WTC11 (cell line): ENCODE data around the gene SLC1A3. TPM values are rescaled to one million over a fixed set of nuclear protein-coding genes. Genes with fewer than 3 reads are reported as not detected.

Experiments
- ATAC-seq: fragments of 200-7000 bp; cut with Tn5 transposase; 2 replicates; pipeline ENCODE4 v1.10.0; 2021; ENCODE audit warnings: mild to moderate bottlenecking, moderate library complexity
- CTCF ChIA-PET: fragments of 300-600 bp; sonication (Branson Sonifier 250); formaldehyde crosslinking; loops from one replicate; lab custom pipeline; 2021; ENCODE audit warnings: antibody characterized with exemption; lab: Charles Lee
- POLR2A ChIA-PET: fragments of 350-600 bp; sonication (Branson Sonifier 250); formaldehyde crosslinking; loops from one replicate; lab custom pipeline; 2021; ENCODE audit warnings: antibody characterized with exemption; lab: Charles Lee
- DNase-seq: peaks from one replicate; pipeline ENCODE4 v3.0.0; 2021; ENCODE audit warnings: low spot score
- H3K27ac Mint-ChIP-seq: 2 replicates; pipeline ENCODE4 v1.8.0; 2021; ENCODE audit warnings: mixed read lengths
- H3K27me3 Mint-ChIP-seq: 2 replicates; pipeline ENCODE4 v1.8.0; 2021; ENCODE audit warnings: low read depth, mild to moderate bottlenecking, moderate library complexity, mixed read lengths
- H3K36me3 Mint-ChIP-seq: 2 replicates; pipeline ENCODE4 v1.8.0; 2021; ENCODE audit warnings: mixed read lengths
- H3K4me1 Mint-ChIP-seq: 2 replicates; pipeline ENCODE4 v1.8.0; 2022; ENCODE audit warnings: mixed read lengths
- H3K4me3 Mint-ChIP-seq: 2 replicates; pipeline ENCODE4 v1.8.0; 2021; ENCODE audit warnings: mild to moderate bottlenecking, moderate library complexity, mixed read lengths
- H3K9me3 Mint-ChIP-seq: 2 replicates; pipeline ENCODE4 v1.8.0; 2021; ENCODE audit warnings: mixed read lengths
- AR ChIP-seq: fragments of 250-450 bp; sonication (Bioruptor Pico); IDR thresholded peaks from 2 replicates; pipeline ENCODE4 v1.9.0; 2021; ENCODE audit warnings: mild to moderate bottlenecking
- ATF6 ChIP-seq: sonication (generic); formaldehyde crosslinking; IDR thresholded peaks from 2 replicates; pipeline ENCODE4 v1.8.1; 2023; ENCODE audit warnings: mild to moderate bottlenecking, missing genetic modification reagents
- E2F5 ChIP-seq: sonication (generic); formaldehyde crosslinking; IDR thresholded peaks from 2 replicates; pipeline ENCODE4 v1.8.1; 2022; ENCODE audit warnings: mild to moderate bottlenecking, moderate library complexity, missing genetic modification reagents
- FOXP4 ChIP-seq: sonication (generic); formaldehyde crosslinking; IDR thresholded peaks from 2 replicates; pipeline ENCODE4 v1.8.0; 2022; ENCODE audit warnings: mild to moderate bottlenecking, missing genetic modification reagents
- HMGXB4 ChIP-seq: sonication (generic); formaldehyde crosslinking; IDR thresholded peaks from 2 replicates; pipeline ENCODE4 v1.8.1; 2023; ENCODE audit warnings: mild to moderate bottlenecking, moderate library complexity, missing genetic modification reagents
- IRF2 ChIP-seq: sonication (generic); formaldehyde crosslinking; IDR thresholded peaks from 2 replicates; pipeline ENCODE4 v1.8.0; 2022; ENCODE audit warnings: low read depth, missing genetic modification reagents, borderline replicate concordance
- MAX ChIP-seq: sonication (generic); formaldehyde crosslinking; IDR thresholded peaks from 2 replicates; pipeline ENCODE4 v1.8.0; 2022; ENCODE audit warnings: mild to moderate bottlenecking, missing genetic modification reagents
- NFYB ChIP-seq: sonication (generic); formaldehyde crosslinking; conservative IDR thresholded peaks from 2 replicates; pipeline ENCODE4 v1.8.0; 2022; ENCODE audit warnings: low read depth, missing genetic modification reagents
- NR2C2 ChIP-seq: sonication (generic); formaldehyde crosslinking; IDR thresholded peaks from 2 replicates; pipeline ENCODE4 v1.8.0; 2022; ENCODE audit warnings: mild to moderate bottlenecking, missing genetic modification reagents
- PRDM15 ChIP-seq: sonication (generic); formaldehyde crosslinking; IDR thresholded peaks from 2 replicates; pipeline ENCODE4 v1.8.0; 2022; ENCODE audit warnings: missing genetic modification reagents
- PRRX2 ChIP-seq: fragments of 250-450 bp; sonication (Bioruptor Pico); IDR thresholded peaks from 2 replicates; pipeline ENCODE4 v1.8.0; 2021; ENCODE audit warnings: mild to moderate bottlenecking
- STAT6 ChIP-seq: sonication (generic); formaldehyde crosslinking; conservative IDR thresholded peaks from 2 replicates; pipeline ENCODE4 v1.8.1; 2023; ENCODE audit warnings: mild to moderate bottlenecking, low read depth, missing genetic modification reagents, moderate library complexity
- TEAD1 ChIP-seq: sonication (generic); formaldehyde crosslinking; IDR thresholded peaks from 2 replicates; pipeline ENCODE4 v1.8.0; 2022; ENCODE audit warnings: mild to moderate bottlenecking, missing genetic modification reagents
- ZBTB43 ChIP-seq: sonication (generic); formaldehyde crosslinking; IDR thresholded peaks from 2 replicates; pipeline ENCODE4 v1.8.1; 2023; ENCODE audit warnings: mild to moderate bottlenecking, missing genetic modification reagents
- ZNF138 ChIP-seq: sonication (generic); formaldehyde crosslinking; conservative IDR thresholded peaks from 2 replicates; pipeline ENCODE4 v1.8.1; 2022; ENCODE audit warnings: mild to moderate bottlenecking, moderate library complexity, missing genetic modification reagents
- ZNF219 ChIP-seq: sonication (generic); formaldehyde crosslinking; IDR thresholded peaks from 2 replicates; pipeline ENCODE4 v1.8.0; 2023; ENCODE audit warnings: missing genetic modification reagents, mild to moderate bottlenecking, borderline replicate concordance
- ZNF317 ChIP-seq: sonication (generic); formaldehyde crosslinking; IDR thresholded peaks from 2 replicates; pipeline ENCODE4 v1.8.1; 2023; ENCODE audit warnings: low read depth, mild to moderate bottlenecking, moderate library complexity, missing genetic modification reagents, borderline replicate concordance
- total RNA-seq: library from RNA; stranded (reverse); gene quantifications from 3 replicates; pipeline ENCODE4 v1.2.3, GENCODE V29; 2021

Gene SLC1A3
- total RNA-seq, 1 experiment from 2014 or later, result 77.9 TPM

- ChIA-PET POLR2A (no interaction called here), CTCF (interaction anchor here (1.2 kb wide), 1 partner anchor 54 kb away, joined by 3 read pairs; no protein-coding TSS in a partner anchor)
- TF ChIP-seq HMGXB4 (CRISPR knock-in tag) (no peak), ZNF219 (no peak), STAT6 (CRISPR knock-in tag) (no peak), FOXP4 (no peak), E2F5 (no peak), ZNF138 (CRISPR knock-in tag) (no peak), PRRX2 (CRISPR knock-in tag) (no peak), ZBTB43 (CRISPR knock-in tag) (no peak), IRF2 (CRISPR knock-in tag) (no peak), ZNF317 (CRISPR knock-in tag) (no peak), AR (CRISPR knock-in tag) (no peak), ATF6 (no peak), NR2C2 (no peak), MAX (CRISPR knock-in tag) (no peak), PRDM15 (no peak), NFYB (CRISPR knock-in tag) (no peak), TEAD1 (CRISPR knock-in tag) (no peak)
Measured at GRCh38 chr5:36642089-36642488, 35.7 kb downstream of the SLC1A3 start.

More at GRCh38 chr5:36642089-36642488, 35.7 kb downstream of the SLC1A3 start:
- Mint-ChIP-seq H3K27ac (no peak overlapping the region), H3K36me3 (peaks cover 27% of the 10 kb centered on the region), H3K27me3 (no peaks in the 10 kb centered on the region), H3K9me3 (no peaks in the 10 kb centered on the region), H3K4me3 (no peak overlapping the region), H3K4me1 (peaks cover 6% of the 10 kb centered on the region)
- DNase-seq (no peak), ATAC-seq (no peak)
